HepG2 (cell line): Measurements from ENCODE around the gene JSRP1. TPM values are rescaled to one million over a fixed set of nuclear protein-coding genes. Genes with fewer than 3 reads are reported as not detected.
A peak's percentile ranks its signal among the peaks of the same experiment; 100 is the strongest.

ENCODE experiments used
- CREB1 ChIP-seq, 2 experiments: fragments of 450-650 bp in 1 of 2; IDR thresholded peaks; 2 replicates each; pipeline ENCODE4 v1.6.1; 2016 to 2017; ENCODE audit warnings: control low read depth in 1 of 2, mild to moderate bottlenecking in 1 of 2, missing compliant biosample characterization in 1 of 2, missing genetic modification characterization in 1 of 2
- MTF2 ChIP-seq: sonication (generic); formaldehyde crosslinking; IDR thresholded peaks from 2 replicates; pipeline ENCODE4 v1.5.0; 2020; ENCODE audit warnings: missing genetic modification reagents, borderline replicate concordance
- NCOA1 ChIP-seq: sonication (generic); formaldehyde crosslinking; IDR thresholded peaks from 2 replicates; pipeline ENCODE4 v1.9.0; 2021; ENCODE audit warnings: missing genetic modification reagents
- NCOA2 ChIP-seq: sonication (generic); formaldehyde crosslinking; IDR thresholded peaks from 2 replicates; pipeline ENCODE4 v1.8.0; 2022; ENCODE audit warnings: inconsistent platforms
- SMAD1 ChIP-seq: sonication (generic); formaldehyde crosslinking; IDR thresholded peaks from 2 replicates; pipeline ENCODE4 v1.4.0; 2020; ENCODE audit warnings: missing genetic modification reagents, low read depth, mild to moderate bottlenecking, borderline replicate concordance
- SNAI1 ChIP-seq: sonication (generic); formaldehyde crosslinking; IDR thresholded peaks from 2 replicates; pipeline ENCODE4 v1.5.0; 2020; ENCODE audit warnings: mild to moderate bottlenecking, missing genetic modification reagents, borderline replicate concordance
- SP1 ChIP-seq, 2 experiments: fragments of 450-650 bp in 1 of 2; sonication (generic) in 1 of 2; formaldehyde crosslinking in 1 of 2; IDR thresholded peaks; 2 replicates each; pipeline versions ENCODE4 v1.4.0 to v1.6.1; 2016 to 2020; ENCODE audit warnings: missing genetic modification reagents in 1 of 2
- ZFX ChIP-seq: sonication (generic); formaldehyde crosslinking; IDR thresholded peaks from 2 replicates; pipeline ENCODE4 v1.4.0; 2020; ENCODE audit warnings: mild to moderate bottlenecking, low read depth, missing genetic modification reagents, moderate library complexity
- ZKSCAN8 ChIP-seq: IDR thresholded peaks from 2 replicates; pipeline ENCODE4 v1.6.1; 2016; ENCODE audit warnings: borderline replicate concordance, missing genetic modification reagents, missing compliant biosample characterization
- ZNF24 ChIP-seq: fragments of 450-650 bp; IDR thresholded peaks from 2 replicates; pipeline ENCODE4 v1.6.1; 2017; ENCODE audit warnings: antibody characterized with exemption, mild to moderate bottlenecking
- ZNF546 ChIP-seq: sonication (generic); formaldehyde crosslinking; conservative IDR thresholded peaks from 2 replicates; pipeline ENCODE4 v1.8.1; 2023; ENCODE audit warnings: mild to moderate bottlenecking, missing genetic modification reagents
- ZNF614 ChIP-seq: IDR thresholded peaks from 2 replicates; pipeline ENCODE4 v1.6.1; 2018; ENCODE audit warnings: missing biosample characterization, missing genetic modification reagents, inconsistent platforms, borderline replicate concordance
- ZNF703 ChIP-seq: sonication (generic); formaldehyde crosslinking; IDR thresholded peaks from 2 replicates; pipeline ENCODE4 v1.5.1; 2020; ENCODE audit warnings: missing genetic modification reagents, mild to moderate bottlenecking, moderate library complexity, borderline replicate concordance
- ZNF781 ChIP-seq: sonication (generic); formaldehyde crosslinking; IDR thresholded peaks from 2 replicates; pipeline ENCODE4 v1.5.1; 2020; ENCODE audit warnings: borderline replicate concordance, mild to moderate bottlenecking, missing genetic modification reagents; ENCODE audit errors: not compliant biosample characterization
- polyA plus RNA-seq, 8 experiments: library from polyadenylated mRNA; depleted of rRNA in 3 of 8; stranded (reverse) in 7 of 8; unstranded in 1 of 8; fragments of >200 nt; fragmentation: Illumina TruSeq in 4 of 8; extraction: Trizol in 4 of 8; gene quantifications; 2 replicates each; pipeline versions ENCODE4 v1.2.1 to v1.2.3, GENCODE V29; 2011 to 2016; ENCODE audit warnings: low read depth in 4 of 8, missing spikeins in 1 of 8, mixed read lengths in 1 of 8; ENCODE audit not compliant: insufficient read depth in 1 of 8
- total RNA-seq, 5 experiments: library from RNA; depleted of rRNA; stranded (reverse); fragments of >200 nt; fragmentation: Illumina TruSeq; extraction: Trizol; gene quantifications; 2 replicates each; pipeline ENCODE4 v1.2.3, GENCODE V29; 2016; ENCODE audit warnings: low read depth in 1 of 5
- TF ChIP-seq, protein P1 (sequence below): sonication (generic); formaldehyde crosslinking; IDR thresholded peaks from 2 replicates; pipeline ENCODE4 v1.9.0; 2021; ENCODE audit warnings: mild to moderate bottlenecking, missing genetic modification reagents
- TF ChIP-seq, protein P2 (sequence below): IDR thresholded peaks from 2 replicates; pipeline ENCODE4 v1.6.1; 2016; ENCODE audit warnings: missing genetic modification reagents, missing compliant biosample characterization
- TF ChIP-seq, protein P3 (sequence below): sonication (generic); formaldehyde crosslinking; IDR thresholded peaks from 2 replicates; pipeline ENCODE4 v1.4.0; 2020; ENCODE audit warnings: missing genetic modification reagents, borderline replicate concordance

The JSRP1 gene
- total and polyA plus RNA-seq, 2 of the 13 experiments (the other 11 are each of a cell fraction or from before 2014, with no cell fraction given), result 0.16 to 0.38 TPM

DNA sequence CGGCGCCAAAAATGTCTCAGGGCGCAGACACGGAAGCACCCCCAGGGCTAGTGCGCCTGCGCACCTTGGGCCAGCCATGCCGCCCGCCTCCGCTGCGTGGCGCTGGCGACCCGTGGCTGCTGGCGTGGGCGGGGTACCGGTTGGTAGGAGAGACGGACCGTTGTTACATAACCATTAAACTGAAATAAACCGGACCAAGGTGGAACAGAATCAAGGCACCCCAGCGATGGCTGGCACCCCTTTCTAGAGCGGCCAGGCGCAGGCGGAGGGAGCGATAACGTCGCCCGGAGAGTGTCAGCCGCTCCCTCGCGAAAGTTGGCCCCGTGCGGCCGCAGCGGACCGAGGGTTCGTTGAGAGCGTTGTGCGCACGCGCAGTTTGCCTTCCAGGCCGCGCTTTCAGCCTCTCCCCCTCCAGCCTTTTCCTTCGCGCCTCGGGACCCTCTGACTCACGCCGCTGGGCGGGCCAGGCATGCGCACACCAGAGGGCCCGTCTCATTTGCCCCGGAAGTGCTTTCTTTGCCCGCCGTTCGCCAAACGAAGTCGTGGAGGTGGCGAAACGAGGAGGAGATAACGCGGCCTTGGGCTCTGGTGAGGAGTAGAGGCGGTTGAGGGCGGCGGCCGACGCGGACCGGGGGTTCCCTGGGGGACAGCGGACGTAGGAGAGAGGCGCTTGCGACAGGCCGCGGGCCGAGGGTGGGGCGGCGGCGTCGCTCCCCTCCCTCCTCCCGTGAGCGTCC is 19.7 kb downstream of the JSRP1 start, which contains the start of the genes PLEKHJ1 and SF3A2 (continued):
- peak; percentile 77; the same call in 1 of the 2 replicates for TF ChIP-seq ZNF614
- no peak for TF ChIP-seq ZNF24
- TF ChIP-seq ZNF781 (CRISPR knock-in tag), result peak; percentile 99
- TF ChIP-seq, protein P1, sequence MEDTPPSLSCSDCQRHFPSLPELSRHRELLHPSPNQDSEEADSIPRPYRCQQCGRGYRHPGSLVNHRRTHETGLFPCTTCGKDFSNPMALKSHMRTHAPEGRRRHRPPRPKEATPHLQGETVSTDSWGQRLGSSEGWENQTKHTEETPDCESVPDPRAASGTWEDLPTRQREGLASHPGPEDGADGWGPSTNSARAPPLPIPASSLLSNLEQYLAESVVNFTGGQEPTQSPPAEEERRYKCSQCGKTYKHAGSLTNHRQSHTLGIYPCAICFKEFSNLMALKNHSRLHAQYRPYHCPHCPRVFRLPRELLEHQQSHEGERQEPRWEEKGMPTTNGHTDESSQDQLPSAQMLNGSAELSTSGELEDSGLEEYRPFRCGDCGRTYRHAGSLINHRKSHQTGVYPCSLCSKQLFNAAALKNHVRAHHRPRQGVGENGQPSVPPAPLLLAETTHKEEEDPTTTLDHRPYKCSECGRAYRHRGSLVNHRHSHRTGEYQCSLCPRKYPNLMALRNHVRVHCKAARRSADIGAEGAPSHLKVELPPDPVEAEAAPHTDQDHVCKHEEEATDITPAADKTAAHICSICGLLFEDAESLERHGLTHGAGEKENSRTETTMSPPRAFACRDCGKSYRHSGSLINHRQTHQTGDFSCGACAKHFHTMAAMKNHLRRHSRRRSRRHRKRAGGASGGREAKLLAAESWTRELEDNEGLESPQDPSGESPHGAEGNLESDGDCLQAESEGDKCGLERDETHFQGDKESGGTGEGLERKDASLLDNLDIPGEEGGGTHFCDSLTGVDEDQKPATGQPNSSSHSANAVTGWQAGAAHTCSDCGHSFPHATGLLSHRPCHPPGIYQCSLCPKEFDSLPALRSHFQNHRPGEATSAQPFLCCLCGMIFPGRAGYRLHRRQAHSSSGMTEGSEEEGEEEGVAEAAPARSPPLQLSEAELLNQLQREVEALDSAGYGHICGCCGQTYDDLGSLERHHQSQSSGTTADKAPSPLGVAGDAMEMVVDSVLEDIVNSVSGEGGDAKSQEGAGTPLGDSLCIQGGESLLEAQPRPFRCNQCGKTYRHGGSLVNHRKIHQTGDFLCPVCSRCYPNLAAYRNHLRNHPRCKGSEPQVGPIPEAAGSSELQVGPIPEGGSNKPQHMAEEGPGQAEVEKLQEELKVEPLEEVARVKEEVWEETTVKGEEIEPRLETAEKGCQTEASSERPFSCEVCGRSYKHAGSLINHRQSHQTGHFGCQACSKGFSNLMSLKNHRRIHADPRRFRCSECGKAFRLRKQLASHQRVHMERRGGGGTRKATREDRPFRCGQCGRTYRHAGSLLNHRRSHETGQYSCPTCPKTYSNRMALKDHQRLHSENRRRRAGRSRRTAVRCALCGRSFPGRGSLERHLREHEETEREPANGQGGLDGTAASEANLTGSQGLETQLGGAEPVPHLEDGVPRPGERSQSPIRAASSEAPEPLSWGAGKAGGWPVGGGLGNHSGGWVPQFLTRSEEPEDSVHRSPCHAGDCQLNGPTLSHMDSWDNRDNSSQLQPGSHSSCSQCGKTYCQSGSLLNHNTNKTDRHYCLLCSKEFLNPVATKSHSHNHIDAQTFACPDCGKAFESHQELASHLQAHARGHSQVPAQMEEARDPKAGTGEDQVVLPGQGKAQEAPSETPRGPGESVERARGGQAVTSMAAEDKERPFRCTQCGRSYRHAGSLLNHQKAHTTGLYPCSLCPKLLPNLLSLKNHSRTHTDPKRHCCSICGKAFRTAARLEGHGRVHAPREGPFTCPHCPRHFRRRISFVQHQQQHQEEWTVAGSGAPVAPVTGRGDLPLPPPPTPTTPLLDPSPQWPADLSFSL, result 0 out of 2 replicates have a peak, but pooled peaks have one; percentile 32
- TF ChIP-seq, protein P2, sequence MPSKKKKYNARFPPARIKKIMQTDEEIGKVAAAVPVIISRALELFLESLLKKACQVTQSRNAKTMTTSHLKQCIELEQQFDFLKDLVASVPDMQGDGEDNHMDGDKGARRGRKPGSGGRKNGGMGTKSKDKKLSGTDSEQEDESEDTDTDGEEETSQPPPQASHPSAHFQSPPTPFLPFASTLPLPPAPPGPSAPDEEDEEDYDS, result peak; percentile 88
- TF ChIP-seq NCOA1, result peak; percentile 74; the same call in 1 of the 2 replicates
- peak; percentile 77 for TF ChIP-seq NCOA2
- TF ChIP-seq ZNF546 (CRISPR knock-in tag), result peak; percentile 97
- TF ChIP-seq ZFX, result peak; percentile 98
- peak; percentile 86; the same call in 1 of the 2 replicates for TF ChIP-seq SMAD1
- TF ChIP-seq MTF2 (CRISPR knock-in tag), result peak; percentile 79; the same call in 1 of the 2 replicates
- TF ChIP-seq SP1 (IDR thresholded peaks at IDR 0.05), result no peak
- TF ChIP-seq SP1 (CRISPR knock-in tag; IDR thresholded peaks at IDR 0.05), result peak; percentile 55; the same call in 1 of the 2 replicates
- TF ChIP-seq, protein P3, sequence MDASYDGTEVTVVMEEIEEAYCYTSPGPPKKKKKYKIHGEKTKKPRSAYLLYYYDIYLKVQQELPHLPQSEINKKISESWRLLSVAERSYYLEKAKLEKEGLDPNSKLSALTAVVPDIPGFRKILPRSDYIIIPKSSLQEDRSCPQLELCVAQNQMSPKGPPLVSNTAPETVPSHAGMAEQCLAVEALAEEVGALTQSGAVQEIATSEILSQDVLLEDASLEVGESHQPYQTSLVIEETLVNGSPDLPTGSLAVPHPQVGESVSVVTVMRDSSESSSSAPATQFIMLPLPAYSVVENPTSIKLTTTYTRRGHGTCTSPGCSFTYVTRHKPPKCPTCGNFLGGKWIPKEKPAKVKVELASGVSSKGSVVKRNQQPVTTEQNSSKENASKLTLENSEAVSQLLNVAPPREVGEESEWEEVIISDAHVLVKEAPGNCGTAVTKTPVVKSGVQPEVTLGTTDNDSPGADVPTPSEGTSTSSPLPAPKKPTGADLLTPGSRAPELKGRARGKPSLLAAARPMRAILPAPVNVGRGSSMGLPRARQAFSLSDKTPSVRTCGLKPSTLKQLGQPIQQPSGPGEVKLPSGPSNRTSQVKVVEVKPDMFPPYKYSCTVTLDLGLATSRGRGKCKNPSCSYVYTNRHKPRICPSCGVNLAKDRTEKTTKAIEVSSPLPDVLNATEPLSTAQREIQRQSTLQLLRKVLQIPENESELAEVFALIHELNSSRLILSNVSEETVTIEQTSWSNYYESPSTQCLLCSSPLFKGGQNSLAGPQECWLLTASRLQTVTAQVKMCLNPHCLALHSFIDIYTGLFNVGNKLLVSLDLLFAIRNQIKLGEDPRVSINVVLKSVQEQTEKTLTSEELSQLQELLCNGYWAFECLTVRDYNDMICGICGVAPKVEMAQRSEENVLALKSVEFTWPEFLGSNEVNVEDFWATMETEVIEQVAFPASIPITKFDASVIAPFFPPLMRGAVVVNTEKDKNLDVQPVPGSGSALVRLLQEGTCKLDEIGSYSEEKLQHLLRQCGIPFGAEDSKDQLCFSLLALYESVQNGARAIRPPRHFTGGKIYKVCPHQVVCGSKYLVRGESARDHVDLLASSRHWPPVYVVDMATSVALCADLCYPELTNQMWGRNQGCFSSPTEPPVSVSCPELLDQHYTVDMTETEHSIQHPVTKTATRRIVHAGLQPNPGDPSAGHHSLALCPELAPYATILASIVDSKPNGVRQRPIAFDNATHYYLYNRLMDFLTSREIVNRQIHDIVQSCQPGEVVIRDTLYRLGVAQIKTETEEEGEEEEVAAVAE (CRISPR knock-in tag), result peak; percentile 91
- TF ChIP-seq ZNF703 (CRISPR knock-in tag), result peak; percentile 57; the same call in 1 of the 2 replicates
- TF ChIP-seq CREB1 (IDR thresholded peaks at IDR 0.05), result peak; percentile 49
- no peak; the same call in 1 of the 2 replicates for TF ChIP-seq CREB1 (CRISPR knock-in tag; IDR thresholded peaks at IDR 0.05)
- TF ChIP-seq ZKSCAN8 (CRISPR knock-in tag), result peak; percentile 82; the same call in 1 of the 2 replicates
- no peak; the same call in 1 of the 2 replicates for TF ChIP-seq SNAI1 (CRISPR knock-in tag)
